Measurements from ENCODE around the gene PPFIA2.
"Not testable (repeated sequence)": the region's sequence is repeated elsewhere in the genome, so short reads cannot be mapped to it uniquely, and the experiment has no call there.

Gene PPFIA2

GRCh38 chr12:81597928-81598604 lies 161.1 kb downstream of the PPFIA2 start:
- WGBS, 2 donors (ENCODE audit: extremely low coverage in 2 of 2, insufficient read length in 2 of 2, insufficient replicate concordance in 1 of 2), result no CpG with 5 or more reads among the region's 7 CpGs
- no peaks in the 10 kb centered on the region for H3K9me3 ChIP-seq (replicated peaks in 1 of 2; ENCODE audit: control insufficient read depth in 2 of 2, insufficient read depth in 1 of 2, low read depth in 1 of 2, low read length in 2 of 2)
- no peak overlapping the region for H3K4me3 ChIP-seq (ENCODE audit: low read length in 2 of 2)
- H3K4ac ChIP-seq (ENCODE audit: low read length), result no peak overlapping the region
- no peak overlapping the region for H3K27ac ChIP-seq (replicated peaks; ENCODE audit: low read length)
- H2AK5ac ChIP-seq (ENCODE audit: low read depth, low read length), result no peak overlapping the region
- no peak overlapping the region for H3K23ac ChIP-seq (ENCODE audit: low read depth, low read length, poor library complexity)
- no peak overlapping the region for H2BK15ac ChIP-seq (ENCODE audit: low read length)
- H2AFZ ChIP-seq (ENCODE audit: low read length), result peak overlapping the region; percentile 41
- no peak overlapping the region for H4K91ac ChIP-seq (ENCODE audit: low read depth, low read length, poor library complexity)
- no peak for DNase-seq (ENCODE audit: low spot score)
- H3K14ac ChIP-seq (ENCODE audit: low read length), result no peak overlapping the region
- no peak overlapping the region for H2BK120ac ChIP-seq (ENCODE audit: low read depth, low read length)
- H3K4me1 ChIP-seq (ENCODE audit: control insufficient read depth in 2 of 2, insufficient read depth in 1 of 2, low read depth in 1 of 2, low read length in 2 of 2), result no peaks in the 10 kb centered on the region
- no peak overlapping the region for H3K9ac ChIP-seq (ENCODE audit: low read depth, low read length, poor library complexity)
- no peaks in the 10 kb centered on the region for H3K36me3 ChIP-seq (replicated peaks in 1 of 2; ENCODE audit: control insufficient read depth in 2 of 2, insufficient read depth in 2 of 2, low read length in 2 of 2)
- H3K18ac ChIP-seq (ENCODE audit: low read length), result no peak overlapping the region
- no peaks in the 10 kb centered on the region for H3K79me1 ChIP-seq (ENCODE audit: low read depth, low read length)
- H4K8ac ChIP-seq (ENCODE audit: low read depth, low read length), result no peak overlapping the region
- no peaks in the 10 kb centered on the region for H3K27me3 ChIP-seq (ENCODE audit: control insufficient read depth in 3 of 3, insufficient read depth in 3 of 3, low read depth in 1 of 3, low read length in 3 of 3)
- H3K4me2 ChIP-seq (ENCODE audit: insufficient read depth, low read length, poor library complexity, severe bottlenecking), result no peak overlapping the region
- no peak overlapping the region for H2BK12ac ChIP-seq (ENCODE audit: low read length)
- H2BK5ac ChIP-seq (ENCODE audit: low read length), result no peak overlapping the region

DNA sequence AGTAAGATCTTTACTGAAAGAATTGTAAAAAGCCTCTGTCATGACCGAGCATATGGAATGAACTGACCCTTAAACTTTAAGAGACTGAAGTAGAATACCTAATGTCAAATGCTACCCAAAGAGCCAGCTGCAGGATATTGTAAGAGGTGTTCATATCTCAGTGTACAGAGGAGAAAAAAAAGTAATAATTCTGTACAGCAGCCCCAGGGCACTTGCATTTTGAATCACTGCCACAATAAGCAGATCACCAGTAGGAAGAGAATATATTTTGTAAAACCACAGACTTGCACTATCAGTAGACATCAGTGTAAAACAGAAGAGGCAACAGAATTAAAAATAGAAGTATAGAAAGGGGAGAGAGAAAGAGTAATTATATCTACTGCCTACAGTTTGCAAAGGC lies 162.6 kb downstream of the PPFIA2 start:
- H3K9me3 ChIP-seq (replicated peaks in 1 of 2; ENCODE audit: control insufficient read depth in 2 of 2, insufficient read depth in 1 of 2, low read depth in 1 of 2, low read length in 2 of 2), result no peaks in the 10 kb centered on the region
- H2AK5ac ChIP-seq (ENCODE audit: low read depth, low read length), result no peak overlapping the region
- no peak overlapping the region for H3K18ac ChIP-seq (ENCODE audit: low read length)
- no peak overlapping the region for H4K8ac ChIP-seq (ENCODE audit: low read depth, low read length)
- H2BK12ac ChIP-seq (ENCODE audit: low read length), result no peak overlapping the region
- no peak overlapping the region for H3K4me3 ChIP-seq (ENCODE audit: low read length in 2 of 2)
- H3K9ac ChIP-seq (ENCODE audit: low read depth, low read length, poor library complexity), result no peak overlapping the region
- H3K4me1 ChIP-seq (ENCODE audit: control insufficient read depth in 2 of 2, insufficient read depth in 1 of 2, low read depth in 1 of 2, low read length in 2 of 2), result no peaks in the 10 kb centered on the region
- H3K79me1 ChIP-seq (ENCODE audit: low read depth, low read length), result no peaks in the 10 kb centered on the region
- H2BK5ac ChIP-seq (ENCODE audit: low read length), result no peak overlapping the region
- no peak overlapping the region for H2BK120ac ChIP-seq (ENCODE audit: low read depth, low read length)
- no peaks in the 10 kb centered on the region for H3K36me3 ChIP-seq (replicated peaks in 1 of 2; ENCODE audit: control insufficient read depth in 2 of 2, insufficient read depth in 2 of 2, low read length in 2 of 2)
- H2BK15ac ChIP-seq (ENCODE audit: low read length), result no peak overlapping the region
- no CpG with 5 or more reads among the region's 1 CpG for WGBS, 2 donors (ENCODE audit: extremely low coverage in 2 of 2, insufficient read length in 2 of 2, insufficient replicate concordance in 1 of 2)
- H3K14ac ChIP-seq (ENCODE audit: low read length), result no peak overlapping the region
- no peak overlapping the region for H3K23ac ChIP-seq (ENCODE audit: low read depth, low read length, poor library complexity)
- H2AFZ ChIP-seq (ENCODE audit: low read length), result no peak overlapping the region
- H3K4ac ChIP-seq (ENCODE audit: low read length), result no peak overlapping the region
- H3K27me3 ChIP-seq (ENCODE audit: control insufficient read depth in 3 of 3, insufficient read depth in 3 of 3, low read depth in 1 of 3, low read length in 3 of 3), result no peaks in the 10 kb centered on the region
- no peak overlapping the region for H3K27ac ChIP-seq (replicated peaks; ENCODE audit: low read length)
- DNase-seq (ENCODE audit: low spot score), result no peak
- no peak overlapping the region for H3K4me2 ChIP-seq (ENCODE audit: insufficient read depth, low read length, poor library complexity, severe bottlenecking)
- no peak overlapping the region for H4K91ac ChIP-seq (ENCODE audit: low read depth, low read length, poor library complexity)

DNA sequence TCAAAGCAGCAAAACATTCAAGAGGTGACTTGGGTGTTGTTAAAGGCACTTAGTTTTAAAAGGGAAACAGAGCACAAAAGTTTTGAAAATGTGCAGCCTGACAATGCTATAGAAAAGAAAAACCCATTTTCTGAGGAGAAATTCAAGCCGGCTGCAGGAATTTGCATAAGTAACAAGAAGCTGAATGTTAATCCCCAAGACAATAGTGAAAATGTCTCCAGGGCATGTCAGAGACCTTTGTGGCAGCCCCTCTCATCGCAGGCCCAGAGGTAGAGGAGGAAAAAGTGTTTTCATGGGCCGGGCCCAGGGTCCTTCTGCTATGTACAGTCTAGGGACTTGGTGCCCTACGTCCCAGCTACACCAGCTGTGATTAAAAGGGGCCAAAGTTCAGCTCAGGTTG lies 167.9 kb downstream of the PPFIA2 start:
- Histone ChIP-seq H3K23ac (ENCODE audit: low read depth, low read length, poor library complexity) (no peak overlapping the region), H3K4me3 (ENCODE audit: low read length in 2 of 2) (no peak overlapping the region), H2AK5ac (ENCODE audit: low read depth, low read length) (no peak overlapping the region), H2AFZ (ENCODE audit: low read length) (no peak overlapping the region), H3K9me3 (replicated peaks in 1 of 2; ENCODE audit: control insufficient read depth in 2 of 2, insufficient read depth in 1 of 2, low read depth in 1 of 2, low read length in 2 of 2) (peaks cover 0 to 2% of the 10 kb centered on the region in 2 donors), H3K36me3 (replicated peaks in 1 of 2; ENCODE audit: control insufficient read depth in 2 of 2, insufficient read depth in 2 of 2, low read length in 2 of 2) (no peaks in the 10 kb centered on the region), H3K27ac (replicated peaks; ENCODE audit: low read length) (no peak overlapping the region), H3K4me2 (ENCODE audit: insufficient read depth, low read length, poor library complexity, severe bottlenecking) (no peak overlapping the region), H2BK12ac (ENCODE audit: low read length) (no peak overlapping the region), H4K91ac (ENCODE audit: low read depth, low read length, poor library complexity) (no peak overlapping the region), H4K8ac (ENCODE audit: low read depth, low read length) (no peak overlapping the region), H3K4ac (ENCODE audit: low read length) (no peak overlapping the region), H3K4me1 (ENCODE audit: control insufficient read depth in 2 of 2, insufficient read depth in 1 of 2, low read depth in 1 of 2, low read length in 2 of 2) (no peaks in the 10 kb centered on the region), H3K9ac (ENCODE audit: low read depth, low read length, poor library complexity) (no peak overlapping the region), H2BK5ac (ENCODE audit: low read length) (no peak overlapping the region), H3K14ac (ENCODE audit: low read length) (no peak overlapping the region), H3K27me3 (ENCODE audit: control insufficient read depth in 3 of 3, insufficient read depth in 3 of 3, low read depth in 1 of 3, low read length in 3 of 3) (no peaks in the 10 kb centered on the region), H3K79me1 (ENCODE audit: low read depth, low read length) (no peaks in the 10 kb centered on the region), H2BK15ac (ENCODE audit: low read length) (no peak overlapping the region), H2BK120ac (ENCODE audit: low read depth, low read length) (no peak overlapping the region), H3K18ac (ENCODE audit: low read length) (no peak overlapping the region)
- no CpG with 5 or more reads among the region's 4 CpGs for WGBS, 2 donors (ENCODE audit: extremely low coverage in 2 of 2, insufficient read length in 2 of 2, insufficient replicate concordance in 1 of 2)
- DNase-seq (ENCODE audit: low spot score), result no peak

GRCh38 chr12:81590703-81591102 lies 168.4 kb downstream of the PPFIA2 start:
- H2BK15ac ChIP-seq (ENCODE audit: low read length); H4K8ac ChIP-seq (ENCODE audit: low read depth, low read length); DNase-seq (ENCODE audit: low spot score); H3K14ac ChIP-seq (ENCODE audit: low read length); H3K4me1 ChIP-seq (ENCODE audit: control insufficient read depth in 2 of 2, insufficient read depth in 1 of 2, low read depth in 1 of 2, low read length in 2 of 2); H3K36me3 ChIP-seq (replicated peaks in 1 of 2; ENCODE audit: control insufficient read depth in 2 of 2, insufficient read depth in 2 of 2, low read length in 2 of 2); H2AFZ ChIP-seq (ENCODE audit: low read length); H3K9ac ChIP-seq (ENCODE audit: low read depth, low read length, poor library complexity); H3K27me3 ChIP-seq (ENCODE audit: control insufficient read depth in 3 of 3, insufficient read depth in 3 of 3, low read depth in 1 of 3, low read length in 3 of 3); H2BK12ac ChIP-seq (ENCODE audit: low read length); H3K27ac ChIP-seq (replicated peaks; ENCODE audit: low read length); H3K4me2 ChIP-seq (ENCODE audit: insufficient read depth, low read length, poor library complexity, severe bottlenecking); H2BK5ac ChIP-seq (ENCODE audit: low read length); H4K91ac ChIP-seq (ENCODE audit: low read depth, low read length, poor library complexity); H3K4me3 ChIP-seq (ENCODE audit: low read length in 2 of 2); H3K4ac ChIP-seq (ENCODE audit: low read length); H3K79me1 ChIP-seq (ENCODE audit: low read depth, low read length); H3K18ac ChIP-seq (ENCODE audit: low read length); H2AK5ac ChIP-seq (ENCODE audit: low read depth, low read length); H3K9me3 ChIP-seq (replicated peaks in 1 of 2; ENCODE audit: control insufficient read depth in 2 of 2, insufficient read depth in 1 of 2, low read depth in 1 of 2, low read length in 2 of 2); H3K23ac ChIP-seq (ENCODE audit: low read depth, low read length, poor library complexity); H2BK120ac ChIP-seq (ENCODE audit: low read depth, low read length): not testable (repeated sequence)
- no CpG with 5 or more reads among the region's 2 CpGs for WGBS, 2 donors (ENCODE audit: extremely low coverage in 2 of 2, insufficient read length in 2 of 2, insufficient replicate concordance in 1 of 2)

Measured in neuronal stem cell (in vitro differentiated cells).